Hematopoietic multipotent progenitor cell treated with erythropoietin and hydrocortisone succinate and interleukin-3 and kit ligand, for 15 days (in vitro differentiated cells): Measurements from ENCODE around the gene PHF21B.

Experiments
- DNase-seq: peaks from one replicate; pipeline ENCODE4 v3.0.0-alpha.2; 2015; ENCODE audit warnings: low spot score

PHF21B gene

DNA sequence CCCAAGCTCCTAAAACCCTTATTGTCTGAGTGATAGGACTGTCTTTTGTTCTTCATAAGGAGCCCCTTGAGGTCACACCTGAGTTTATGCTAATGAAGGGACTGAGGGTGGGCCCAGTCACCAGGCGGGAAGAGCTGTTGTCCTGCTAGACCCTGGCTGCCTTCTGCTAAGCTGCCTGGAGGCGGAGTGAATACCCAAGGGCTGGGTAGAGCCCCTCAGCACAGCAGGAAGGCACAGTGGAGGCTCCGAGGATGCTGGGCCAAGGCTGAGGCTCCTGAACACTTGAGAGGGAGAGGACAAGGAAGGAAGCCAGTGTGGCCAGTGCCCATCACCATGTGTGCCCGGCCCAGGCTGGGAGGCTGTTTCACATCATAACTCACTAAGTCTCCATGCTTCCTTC lies 4.8 kb upstream of the PHF21B start:
- no peak for DNase-seq

DNA sequence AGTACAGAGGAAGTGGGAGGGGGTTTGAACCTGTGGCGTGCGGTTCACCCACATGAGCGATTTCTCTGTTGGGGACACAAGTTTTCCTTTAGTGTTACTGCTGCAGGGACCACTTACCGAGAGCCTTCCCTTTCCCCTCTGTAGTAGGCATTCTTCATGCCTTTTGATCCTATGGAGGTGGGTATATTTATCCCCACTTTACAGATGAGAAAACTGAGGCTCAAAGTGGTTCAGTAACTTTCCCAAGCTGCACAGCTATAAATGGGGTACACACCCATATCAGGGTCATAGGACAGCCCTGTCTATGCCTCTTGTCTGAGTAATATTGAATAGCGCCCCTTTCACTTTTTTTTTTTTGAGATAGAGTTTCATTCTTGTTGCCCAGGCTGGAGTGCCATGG lies 3.3 kb upstream of the PHF21B start:
- DNase-seq: no peak

DNA sequence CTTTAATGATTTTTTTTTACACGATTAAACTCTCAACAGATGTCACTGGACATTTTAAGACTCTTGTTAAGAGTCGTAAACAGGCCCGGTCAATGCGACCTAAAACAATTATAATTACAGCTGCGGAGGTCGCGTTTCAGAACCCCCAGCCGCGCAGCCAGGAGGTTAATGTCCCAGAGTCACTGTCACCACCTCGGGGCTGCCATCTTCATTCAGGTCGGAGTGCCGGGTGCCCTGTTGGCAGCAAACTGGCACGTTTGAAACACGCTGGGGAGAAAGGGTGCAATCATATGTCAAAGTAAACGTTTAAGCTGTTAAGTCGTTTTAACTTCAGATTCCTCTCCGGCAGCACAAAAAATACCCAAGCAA lies 711 bp upstream of the PHF21B start:
- DNase-seq: no peak

GRCh38 chr22:45008751-45009605 lies 827 bp downstream of the PHF21B start:
- no peak for DNase-seq

GRCh38 chr22:45008186-45008681 lies 1.6 kb downstream of the PHF21B start:
- DNase-seq: no peak

- DNase-seq: no peak
Observed at GRCh38 chr22:45007391-45008185, 2.2 kb downstream of the PHF21B start.

DNA sequence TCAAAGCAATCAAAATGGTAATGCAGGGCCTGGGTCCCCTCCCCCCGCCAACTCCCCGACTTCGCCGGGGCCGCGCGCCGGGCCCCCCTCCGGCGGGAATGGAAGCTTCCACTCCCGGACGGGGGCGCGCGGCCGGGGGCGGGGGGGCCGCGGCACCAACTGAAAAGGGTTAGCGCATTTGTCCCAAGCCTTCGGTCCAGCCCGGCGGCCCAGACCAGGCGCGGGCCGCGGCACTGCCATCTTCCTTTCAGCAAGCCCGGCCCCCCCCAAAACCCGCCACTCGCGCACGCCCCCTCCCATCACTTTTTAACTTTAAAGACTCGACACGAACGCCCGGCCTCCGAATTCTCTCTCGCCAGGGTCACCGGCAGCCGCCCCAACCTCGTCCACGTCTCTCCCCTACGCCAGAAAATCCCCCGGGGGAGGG lies 2.8 kb downstream of the PHF21B start:
- no peak for DNase-seq

GRCh38 chr22:45006111-45006963 lies 3.5 kb downstream of the PHF21B start:
- DNase-seq: no peak

DNA sequence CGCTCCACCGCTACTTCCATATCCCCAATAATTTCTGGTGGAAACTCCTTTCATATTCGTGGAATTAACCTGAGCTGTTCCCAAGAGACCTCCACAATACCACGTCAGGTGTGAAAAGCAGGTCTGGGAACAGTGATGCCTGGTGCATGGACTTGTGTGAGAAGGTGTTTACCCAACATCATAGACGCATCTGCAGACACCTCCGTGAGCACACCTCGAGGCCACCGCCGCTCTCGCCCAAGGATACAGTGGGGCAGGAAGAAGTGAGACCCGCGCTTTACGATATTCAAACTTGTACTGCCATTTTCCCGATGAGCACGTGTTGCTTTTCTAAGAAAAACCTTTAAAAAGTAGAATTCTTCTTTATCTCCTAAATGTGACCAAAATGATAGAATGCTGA lies 8.2 kb downstream of the PHF21B start:
- no peak for DNase-seq

GRCh38 chr22:45000330-45000729 lies 9.5 kb downstream of the PHF21B start:
- DNase-seq: no peak

DNA sequence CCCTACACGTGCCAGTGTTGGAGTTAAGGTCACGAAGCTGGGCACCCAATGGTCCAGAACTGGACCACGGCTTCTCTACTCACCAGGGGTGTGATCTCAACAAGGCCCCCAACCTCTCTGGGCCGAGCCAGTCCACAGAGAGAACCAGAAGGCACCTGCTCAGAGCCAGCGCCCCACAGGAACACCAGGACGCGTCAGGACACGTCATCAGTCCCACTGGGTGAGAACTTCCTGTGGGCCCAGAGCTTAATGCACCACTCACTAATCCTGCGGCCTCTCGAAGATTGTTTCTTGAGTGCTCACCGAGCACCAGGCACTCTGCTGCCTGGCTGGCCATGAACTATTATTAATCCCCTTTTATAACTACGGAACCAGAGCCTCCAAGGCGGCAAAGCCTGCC lies 10.1 kb downstream of the PHF21B start:
- no peak for DNase-seq

- DNase-seq: no peak
Observed at GRCh38 chr22:44999231-44999630, 10.6 kb downstream of the PHF21B start.

- no peak for DNase-seq
Observed at GRCh38 chr22:44998296-44998695, 11.5 kb downstream of the PHF21B start.

GRCh38 chr22:44997060-44997459 lies 12.7 kb downstream of the PHF21B start:
- DNase-seq: no peak

- DNase-seq: no peak
Observed at GRCh38 chr22:44996648-44997047, 13.2 kb downstream of the PHF21B start.

DNA sequence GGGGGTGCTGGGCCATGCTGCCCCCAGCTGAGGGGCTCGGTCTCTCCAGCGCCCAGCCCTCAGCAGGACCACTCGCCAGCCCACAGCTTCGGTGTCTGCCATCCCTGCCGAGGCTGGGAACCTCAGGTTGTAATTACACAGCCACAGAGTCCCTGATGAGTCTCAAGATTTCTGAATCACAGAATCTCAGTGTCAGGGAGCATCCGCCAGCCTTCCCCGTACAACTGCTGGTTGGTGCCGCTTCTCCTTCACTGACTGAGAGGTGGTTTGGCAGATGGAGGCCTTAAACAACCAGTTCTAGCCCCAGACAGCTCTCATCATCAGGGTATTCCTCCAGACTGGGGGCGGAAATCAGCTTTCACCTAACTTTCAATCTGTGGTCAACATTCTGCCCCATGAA lies 13.7 kb downstream of the PHF21B start:
- no peak for DNase-seq

GRCh38 chr22:44995715-44996114 lies 14.1 kb downstream of the PHF21B start:
- DNase-seq: no peak

DNA sequence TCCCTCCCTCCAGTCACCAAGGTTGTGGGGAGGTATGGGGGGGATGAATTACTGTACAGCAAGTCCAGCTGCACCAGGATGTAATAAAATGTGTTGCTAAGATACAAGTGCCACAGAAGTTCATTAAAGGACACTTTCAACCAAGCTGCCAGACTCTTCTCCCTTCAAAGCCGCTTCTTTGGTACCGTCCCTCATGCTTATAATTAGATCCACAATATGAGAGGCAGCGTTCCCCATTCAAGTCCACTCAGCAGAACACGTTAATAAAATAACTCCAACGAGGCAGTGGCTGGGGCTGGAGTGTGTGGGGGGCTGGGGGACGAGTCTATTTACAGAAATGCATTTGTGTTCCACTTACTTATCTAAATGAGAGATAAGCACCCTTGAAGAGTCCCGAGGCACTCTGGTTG lies 14.7 kb downstream of the PHF21B start:
- no peak for DNase-seq

DNA sequence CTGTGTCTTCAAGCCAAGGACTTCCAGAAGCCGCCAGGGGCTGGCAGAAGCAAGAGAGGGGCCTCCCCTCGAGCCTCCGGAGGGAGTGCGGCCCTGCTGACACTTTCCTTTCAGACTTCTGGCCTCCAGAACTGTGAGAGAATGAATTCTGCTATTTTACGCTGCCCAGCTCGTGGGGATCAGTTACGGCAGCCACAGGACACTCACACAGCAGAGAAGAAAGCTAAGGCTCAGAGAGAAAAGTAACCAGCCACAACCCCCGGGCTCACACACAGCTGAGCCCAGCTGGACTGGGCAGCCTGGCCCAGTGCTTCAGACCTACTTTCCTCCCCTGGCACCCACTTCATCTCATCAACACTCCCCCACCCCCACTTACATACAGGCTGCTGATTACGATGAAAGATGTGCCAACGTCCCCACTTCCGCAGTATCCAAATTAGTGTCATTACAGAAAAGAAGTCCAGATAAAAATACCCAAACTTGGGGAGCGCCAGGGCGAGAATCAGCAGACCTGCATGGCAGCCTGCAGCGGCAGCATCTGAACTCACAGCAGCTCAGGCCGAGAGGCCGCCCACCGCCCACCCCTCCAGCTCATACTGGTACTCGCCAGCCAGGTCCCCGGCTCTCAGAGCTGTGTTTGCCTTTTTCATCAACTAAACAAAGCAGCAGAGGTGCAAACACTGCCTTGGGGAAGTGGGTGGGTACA lies 15.3 kb downstream of the PHF21B start:
- DNase-seq: no peak

- DNase-seq: no peak
Observed at GRCh38 chr22:44992166-44992565, 17.6 kb downstream of the PHF21B start.

- DNase-seq: no peak
Observed at GRCh38 chr22:44991218-44991617, 18.6 kb downstream of the PHF21B start.

GRCh38 chr22:44990810-44991209 lies 19.0 kb downstream of the PHF21B start:
- no peak for DNase-seq
